CD4-positive, alpha-beta T cell treated with Interleukin-10 for 1 hour (primary cell): Measurements from ENCODE around the gene LMLN.
"Not testable (repeated sequence)": the region's sequence is repeated elsewhere in the genome, so short reads cannot be mapped to it uniquely, and the experiment has no call there.

Experiments used
- DNase-seq: peaks from one replicate; pipeline ENCODE4 v3.0.0-alpha.2; 2020

LMLN gene

GRCh38 chr3:198027799-198028390 lies 67.9 kb downstream of the LMLN start:
- no peak for DNase-seq

GRCh38 chr3:198028718-198029117 lies 68.7 kb downstream of the LMLN start:
- no peak for DNase-seq

- DNase-seq = no peak
Measured at GRCh38 chr3:198030125-198030524, 70.1 kb downstream of the LMLN start.

GRCh38 chr3:198030726-198031125 lies 70.7 kb downstream of the LMLN start:
- no peak for DNase-seq

GRCh38 chr3:198032039-198032936 lies 72.3 kb downstream of the LMLN start:
- DNase-seq = no peak

GRCh38 chr3:198043119-198043518 lies 83.1 kb downstream of the LMLN start:
- no peak for DNase-seq

GRCh38 chr3:198046120-198046857 lies 86.3 kb downstream of the LMLN start:
- no peak for DNase-seq

- no peak for DNase-seq
Measured at GRCh38 chr3:198048445-198048844, 88.4 kb downstream of the LMLN start.

- no peak for DNase-seq
Measured at GRCh38 chr3:198051836-198052235, 91.8 kb downstream of the LMLN start.

- DNase-seq = not testable (repeated sequence)
Measured at GRCh38 chr3:198053462-198053861, 93.4 kb downstream of the LMLN start.

- no peak for DNase-seq
Measured at GRCh38 chr3:198061119-198062067, 101.4 kb downstream of the LMLN start.

- no peak for DNase-seq
Measured at GRCh38 chr3:198062068-198062465, 102.0 kb downstream of the LMLN start.

- DNase-seq = no peak
Measured at GRCh38 chr3:198064420-198064819, 104.4 kb downstream of the LMLN start.

GRCh38 chr3:198065897-198066296 lies 105.9 kb downstream of the LMLN start:
- no peak for DNase-seq

GRCh38 chr3:198067416-198067815 lies 107.4 kb downstream of the LMLN start:
- no peak for DNase-seq

GRCh38 chr3:198070871-198071270 lies 110.9 kb downstream of the LMLN start:
- no peak for DNase-seq

GRCh38 chr3:198071602-198072287 lies 111.7 kb downstream of the LMLN start:
- DNase-seq = peak; percentile 15

GRCh38 chr3:198076722-198077308 lies 116.8 kb downstream of the LMLN start:
- no peak for DNase-seq

- peak; percentile 35 for DNase-seq
Measured at GRCh38 chr3:198079771-198080520, 119.9 kb downstream of the LMLN start.

- peak; percentile 76 for DNase-seq
Measured at GRCh38 chr3:198080521-198081384, 120.7 kb downstream of the LMLN start.
